IMR-90 (cell line): ENCODE data around the gene TAGLN. TPM values are rescaled to one million over a fixed set of nuclear protein-coding genes. Genes with fewer than 3 reads are reported as not detected.

Experiments used
- ATAC-seq: fragments of 200-7000 bp; cut with Tn5 transposase; 2 replicates; pipeline ENCODE4 v1.9.1; 2020; ENCODE audit warnings: low read depth, mild to moderate bottlenecking, moderate library complexity
- BruUV-seq: library from RNA; stranded (reverse); fragments of 400-500 nt; replicated peaks from 2 replicates; lab custom pipeline; 2021; lab: Mats Ljungman, UMichigan
- CTCF ChIA-PET: fragments of 300-600 bp; formaldehyde crosslinking; extraction: SDS; loops from one replicate; lab custom pipeline; 2021; ENCODE audit warnings: antibody characterized with exemption; lab: Yijun Ruan, JAX
- POLR2A ChIA-PET: fragments of 300-600 bp; sonication (Branson Sonifier 250); formaldehyde crosslinking; loops from one replicate; lab custom pipeline; 2022; ENCODE audit warnings: antibody characterized with exemption; ENCODE audit not compliant: unreplicated experiment; lab: Charles Lee
- DNase-seq: peaks from one replicate; pipeline ENCODE4 v3.0.0; 2013
- H2AFZ ChIP-seq: replicated peaks from 2 replicates; pipeline ENCODE3; 2013; ENCODE audit warnings: low read length, mild to moderate bottlenecking; ENCODE audit not compliant: poor library complexity
- H2AK5ac ChIP-seq: 2 replicates; pipeline ENCODE4 v1.6.1; 2013; ENCODE audit warnings: low read depth, low read length, inconsistent platforms
- H2AK9ac ChIP-seq: replicated peaks from 2 replicates; pipeline ENCODE3; 2013; ENCODE audit warnings: mild to moderate bottlenecking, low read depth, low read length, moderate library complexity; ENCODE audit not compliant: poor library complexity
- H2BK120ac ChIP-seq: 2 replicates; pipeline ENCODE4 v1.6.1; 2013; ENCODE audit warnings: low read depth, low read length, inconsistent platforms
- H2BK15ac ChIP-seq: 3 replicates; pipeline ENCODE4 v1.6.1; 2013; ENCODE audit warnings: low read depth, low read length, inconsistent platforms
- H2BK20ac ChIP-seq: 2 replicates; pipeline ENCODE4 v1.6.1; 2013; ENCODE audit warnings: low read depth, mild to moderate bottlenecking, inconsistent platforms, low read length, moderate library complexity
- H2BK5ac ChIP-seq: 2 replicates; pipeline ENCODE4 v1.6.1; 2013; ENCODE audit warnings: mild to moderate bottlenecking, low read depth, low read length, inconsistent platforms; ENCODE audit not compliant: poor library complexity, severe bottlenecking
- H3K14ac ChIP-seq: replicated peaks from 2 replicates; pipeline ENCODE4 v1.6.1; 2013; ENCODE audit warnings: low read depth, low read length, inconsistent platforms
- H3K18ac ChIP-seq: 2 replicates; pipeline ENCODE4 v1.6.1; 2013; ENCODE audit warnings: low read depth, low read length, control low read depth
- H3K23ac ChIP-seq: 2 replicates; pipeline ENCODE4 v1.6.1; 2013; ENCODE audit warnings: low read depth, low read length, inconsistent platforms
- H3K27ac ChIP-seq: 2 replicates; pipeline ENCODE4 v1.5.1; 2013; ENCODE audit warnings: mild to moderate bottlenecking, control low read depth, low read length; ENCODE audit not compliant: insufficient read depth
- H3K27me3 ChIP-seq: 2 replicates; pipeline ENCODE4 v1.6.1; 2013; ENCODE audit warnings: low read length; ENCODE audit not compliant: control insufficient read depth, insufficient read depth
- H3K36me3 ChIP-seq: 2 replicates; pipeline ENCODE4 v1.6.1; 2013; ENCODE audit warnings: low read length, mixed read lengths; ENCODE audit not compliant: control insufficient read depth, insufficient read depth
- H3K4ac ChIP-seq: 2 replicates; pipeline ENCODE4 v1.6.1; 2013; ENCODE audit warnings: low read depth, low read length, inconsistent platforms
- H3K4me1 ChIP-seq: 2 replicates; pipeline ENCODE4 v1.6.1; 2013; ENCODE audit warnings: low read length, mixed read lengths; ENCODE audit not compliant: control insufficient read depth, insufficient read depth
- H3K4me2 ChIP-seq: 2 replicates; pipeline ENCODE4 v1.6.1; 2013; ENCODE audit warnings: low read depth, mild to moderate bottlenecking, control low read depth, low read length, moderate library complexity
- H3K4me3 ChIP-seq: 2 replicates; pipeline ENCODE4 v1.5.1; 2013; ENCODE audit warnings: low read depth, mild to moderate bottlenecking, control low read depth, low read length, moderate library complexity; ENCODE audit not compliant: insufficient read depth
- H3K56ac ChIP-seq: 2 replicates; pipeline ENCODE4 v1.6.1; 2013; ENCODE audit warnings: low read length, inconsistent platforms; ENCODE audit not compliant: insufficient read depth; ENCODE audit errors: extremely low read depth
- H3K79me1 ChIP-seq, 2 experiments: 2 replicates each; pipeline ENCODE4 v1.6.1; 2013; ENCODE audit warnings: low read length in 2 of 2, inconsistent platforms in 1 of 2, low read depth in 1 of 2
- H3K9ac ChIP-seq: 2 replicates; pipeline ENCODE4 v1.6.1; 2013; ENCODE audit warnings: low read depth, low read length, control low read depth
- H3K9me1 ChIP-seq: 2 replicates; pipeline ENCODE4 v1.6.1; 2013; ENCODE audit warnings: low read length, inconsistent platforms; ENCODE audit not compliant: insufficient read depth
- H3K9me3 ChIP-seq: 2 replicates; pipeline ENCODE4 v1.6.1; 2013; ENCODE audit warnings: low read length; ENCODE audit not compliant: control insufficient read depth, insufficient read depth
- H4K20me1 ChIP-seq: 2 replicates; pipeline ENCODE4 v1.6.1; 2013; ENCODE audit warnings: low read length, inconsistent platforms; ENCODE audit not compliant: insufficient read depth
- H4K5ac ChIP-seq: 2 replicates; pipeline ENCODE4 v1.6.1; 2013; ENCODE audit warnings: mild to moderate bottlenecking, low read depth, low read length, control low read depth
- H4K8ac ChIP-seq, 2 experiments: 2 replicates each; pipeline ENCODE4 v1.6.1; 2013; ENCODE audit warnings: low read depth in 2 of 2, low read length in 2 of 2, control low read depth in 1 of 2, inconsistent platforms in 1 of 2
- H4K91ac ChIP-seq: 2 replicates; pipeline ENCODE4 v1.6.1; 2013; ENCODE audit warnings: low read depth, low read length, inconsistent platforms; ENCODE audit not compliant: insufficient read depth
- BHLHE40 ChIP-seq: fragments of 150-350 bp; IDR thresholded peaks from 2 replicates; pipeline ENCODE4 v1.6.1; 2016; ENCODE audit warnings: mild to moderate bottlenecking, low read depth, low read length
- ELK1 ChIP-seq: fragments of 150-350 bp; IDR thresholded peaks from 2 replicates; pipeline ENCODE4 v1.6.1; 2016; ENCODE audit warnings: low read depth, mild to moderate bottlenecking, low read length, moderate library complexity, borderline replicate concordance
- MAZ ChIP-seq: IDR thresholded peaks from 2 replicates; pipeline ENCODE4 v1.6.1; 2012; ENCODE audit warnings: low read depth, mild to moderate bottlenecking, low read length, improper control_type of control experiment, moderate library complexity, borderline replicate concordance
- RAD21 ChIP-seq: IDR thresholded peaks from 2 replicates; pipeline ENCODE4 v1.6.1; 2012; ENCODE audit warnings: low read length, improper control_type of control experiment
- USF2 ChIP-seq: fragments of 150-350 bp; IDR thresholded peaks from 2 replicates; pipeline ENCODE4 v1.6.1; 2017; ENCODE audit warnings: mild to moderate bottlenecking, antibody characterized with exemption, low read length, low read depth
- WGBS, 2 experiments: methylation state at CpG; one replicate each; pipeline versions ENCODE4 v1.1.5 to v1.1.7; 2013; ENCODE audit warnings: missing lambda C conversion rate in 2 of 2; ENCODE audit not compliant: insufficient read length in 1 of 2; ENCODE audit errors: extremely low coverage in 2 of 2; 5-methylcytosine and 5-hydroxymethylcytosine counted together
- dilution Hi-C: fragments of 300-500 bp; cut with HindIII; formaldehyde crosslinking; loops from one replicate; pipeline ENCODE4 v1.14.3; 2018; ENCODE audit warnings: low sequenced_read_pairs; ENCODE audit not compliant: unreplicated experiment
- in situ Hi-C: fragments of 300-500 bp; cut with MboI; formaldehyde crosslinking; loops from 3 replicates; pipeline ENCODE4 v1.14.3; 2019; ENCODE audit warnings: low sequenced_read_pairs, inconsistent platforms, mixed read lengths
- intact Hi-C: fragments of 100-400 bp; cut with micrococcal nuclease; formaldehyde crosslinking; loops from 2 replicates; pipeline ENCODE4 v1.10.0; 2022
- polyA plus RNA-seq, 3 experiments: library from polyadenylated mRNA; depleted of rRNA; stranded (reverse); fragments of >200 nt; gene quantifications; 2 replicates each; pipeline ENCODE4 v1.2.3, GENCODE V29; 2012; ENCODE audit warnings: low replicate concordance in 1 of 3
- total RNA-seq: library from RNA; depleted of rRNA; stranded (reverse); fragments of >200 nt; gene quantifications from 2 replicates; pipeline ENCODE4 v1.2.3, GENCODE V29; 2012

TAGLN gene
- total and polyA plus RNA-seq, 2 of the 4 experiments (the other 2 are of a cell fraction): 2,558 to 3,760 TPM

DNA sequence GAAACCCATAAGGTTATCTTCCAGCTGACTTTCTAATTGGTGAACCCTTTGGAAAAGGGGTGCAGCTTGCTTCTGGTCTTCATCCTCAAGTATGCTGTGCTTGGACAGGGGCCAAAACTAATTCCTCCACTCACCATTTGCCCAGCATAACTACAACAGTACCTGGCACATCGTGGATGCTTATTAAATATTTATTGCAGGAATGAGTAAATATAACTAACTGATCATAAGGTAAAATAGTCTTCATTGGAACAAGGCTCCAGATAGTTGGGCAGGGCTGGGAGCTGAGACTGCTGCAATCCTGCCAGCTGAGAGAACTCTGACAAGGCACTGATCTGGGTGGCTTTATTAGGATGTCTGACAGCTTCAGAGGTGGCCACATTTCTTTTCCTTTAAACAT is 23.0 kb upstream of the TAGLN start:
- dilution Hi-C loops: no loop called here
- Histone ChIP-seq H4K5ac (no peak overlapping the region), H3K27me3 (no peaks in the 10 kb centered on the region), H3K4ac (no peak overlapping the region), H3K27ac (no peak overlapping the region), H3K4me3 (no peak overlapping the region), H3K18ac (no peak overlapping the region), H3K14ac (no peak overlapping the region), H2BK5ac (no peak overlapping the region), H3K36me3 (peaks cover 3% of the 10 kb centered on the region), H2BK120ac (no peak overlapping the region), H3K9me1 (peaks cover 16% of the 10 kb centered on the region), H3K9ac (no peak overlapping the region), H2BK15ac (no peak overlapping the region), H4K8ac (no peak overlapping the region), H3K79me1 (peaks cover 18 to 60% of the 10 kb centered on the region in 2 experiments), H3K9me3 (no peaks in the 10 kb centered on the region), H2AK9ac (no peak overlapping the region), H2BK20ac (no peak overlapping the region), H2AFZ (no peak overlapping the region), H3K4me2 (no peak overlapping the region), H2AK5ac (no peak overlapping the region), H4K91ac (no peak overlapping the region), H3K4me1 (peaks cover 19% of the 10 kb centered on the region), H3K23ac (no peak overlapping the region), H4K20me1 (peaks cover under 1% of the 10 kb centered on the region; the same call in 1 of the 2 replicates), H3K56ac (no peak overlapping the region)
- ChIA-PET CTCF (no interaction called here), POLR2A (no interaction called here)
- in situ Hi-C loops: no loop called here
- TF ChIP-seq USF2 (no peak), ELK1 (no peak), RAD21 (no peak), BHLHE40 (no peak), MAZ (no peak)
- intact Hi-C loops: no loop called here
- WGBS, 2 experiments: no CpG with 5 or more reads among the region's 1 CpG
- no peak for ATAC-seq
- no peak for DNase-seq
- no TSS peak for BruUV-seq
